ENCODE results near the gene COX6A1.

COX6A1 gene

DNA sequence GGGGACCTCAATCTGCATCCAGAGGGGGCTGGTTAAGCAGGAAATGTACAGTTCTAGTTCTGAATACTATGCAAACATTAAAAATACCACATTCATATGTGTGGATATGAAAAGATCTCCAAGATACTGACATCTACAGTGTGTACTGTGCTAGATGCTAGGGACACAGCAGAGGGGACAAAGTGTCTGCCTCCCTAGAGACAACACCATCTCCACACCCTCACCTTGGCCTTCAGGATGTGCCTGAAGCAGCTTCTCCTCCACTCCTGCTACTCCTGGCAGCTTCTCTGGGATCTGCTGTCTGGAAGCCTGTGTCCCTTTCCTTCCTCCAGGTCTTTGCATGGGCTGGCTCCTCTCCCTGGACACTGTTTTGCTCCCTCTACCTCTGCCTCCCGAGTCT is 42.3 kb downstream of the COX6A1 start:
- no peak for ATAC-seq
- no peak for TF ChIP-seq SNAI2 (CRISPR knock-in tag; IDR thresholded peaks at IDR 0.05)
- TF ChIP-seq CSDC2 (CRISPR knock-in tag; IDR thresholded peaks at IDR 0.05), result no peak
- TF ChIP-seq, protein P1, sequence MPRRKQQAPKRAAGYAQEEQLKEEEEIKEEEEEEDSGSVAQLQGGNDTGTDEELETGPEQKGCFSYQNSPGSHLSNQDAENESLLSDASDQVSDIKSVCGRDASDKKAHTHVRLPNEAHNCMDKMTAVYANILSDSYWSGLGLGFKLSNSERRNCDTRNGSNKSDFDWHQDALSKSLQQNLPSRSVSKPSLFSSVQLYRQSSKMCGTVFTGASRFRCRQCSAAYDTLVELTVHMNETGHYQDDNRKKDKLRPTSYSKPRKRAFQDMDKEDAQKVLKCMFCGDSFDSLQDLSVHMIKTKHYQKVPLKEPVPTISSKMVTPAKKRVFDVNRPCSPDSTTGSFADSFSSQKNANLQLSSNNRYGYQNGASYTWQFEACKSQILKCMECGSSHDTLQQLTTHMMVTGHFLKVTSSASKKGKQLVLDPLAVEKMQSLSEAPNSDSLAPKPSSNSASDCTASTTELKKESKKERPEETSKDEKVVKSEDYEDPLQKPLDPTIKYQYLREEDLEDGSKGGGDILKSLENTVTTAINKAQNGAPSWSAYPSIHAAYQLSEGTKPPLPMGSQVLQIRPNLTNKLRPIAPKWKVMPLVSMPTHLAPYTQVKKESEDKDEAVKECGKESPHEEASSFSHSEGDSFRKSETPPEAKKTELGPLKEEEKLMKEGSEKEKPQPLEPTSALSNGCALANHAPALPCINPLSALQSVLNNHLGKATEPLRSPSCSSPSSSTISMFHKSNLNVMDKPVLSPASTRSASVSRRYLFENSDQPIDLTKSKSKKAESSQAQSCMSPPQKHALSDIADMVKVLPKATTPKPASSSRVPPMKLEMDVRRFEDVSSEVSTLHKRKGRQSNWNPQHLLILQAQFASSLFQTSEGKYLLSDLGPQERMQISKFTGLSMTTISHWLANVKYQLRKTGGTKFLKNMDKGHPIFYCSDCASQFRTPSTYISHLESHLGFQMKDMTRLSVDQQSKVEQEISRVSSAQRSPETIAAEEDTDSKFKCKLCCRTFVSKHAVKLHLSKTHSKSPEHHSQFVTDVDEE (CRISPR knock-in tag; IDR thresholded peaks at IDR 0.05), result no peak
- TF ChIP-seq ARNTL (CRISPR knock-in tag; IDR thresholded peaks at IDR 0.05; ENCODE audit: borderline replicate concordance, low read depth), result no peak
- TF ChIP-seq ZFP3 (CRISPR knock-in tag; IDR thresholded peaks at IDR 0.05), result no peak
- no peak for TF ChIP-seq GLIS3 (CRISPR knock-in tag; IDR thresholded peaks at IDR 0.05)
- TF ChIP-seq RARB (CRISPR knock-in tag; IDR thresholded peaks at IDR 0.05), result no peak
- no peak for TF ChIP-seq TOX (CRISPR knock-in tag; IDR thresholded peaks at IDR 0.05; ENCODE audit: borderline replicate concordance)
- TF ChIP-seq ZFP30 (CRISPR knock-in tag; IDR thresholded peaks at IDR 0.05), result no peak
- TF ChIP-seq ESRRG (CRISPR knock-in tag; IDR thresholded peaks at IDR 0.05), result no peak
- TF ChIP-seq, protein P2, sequence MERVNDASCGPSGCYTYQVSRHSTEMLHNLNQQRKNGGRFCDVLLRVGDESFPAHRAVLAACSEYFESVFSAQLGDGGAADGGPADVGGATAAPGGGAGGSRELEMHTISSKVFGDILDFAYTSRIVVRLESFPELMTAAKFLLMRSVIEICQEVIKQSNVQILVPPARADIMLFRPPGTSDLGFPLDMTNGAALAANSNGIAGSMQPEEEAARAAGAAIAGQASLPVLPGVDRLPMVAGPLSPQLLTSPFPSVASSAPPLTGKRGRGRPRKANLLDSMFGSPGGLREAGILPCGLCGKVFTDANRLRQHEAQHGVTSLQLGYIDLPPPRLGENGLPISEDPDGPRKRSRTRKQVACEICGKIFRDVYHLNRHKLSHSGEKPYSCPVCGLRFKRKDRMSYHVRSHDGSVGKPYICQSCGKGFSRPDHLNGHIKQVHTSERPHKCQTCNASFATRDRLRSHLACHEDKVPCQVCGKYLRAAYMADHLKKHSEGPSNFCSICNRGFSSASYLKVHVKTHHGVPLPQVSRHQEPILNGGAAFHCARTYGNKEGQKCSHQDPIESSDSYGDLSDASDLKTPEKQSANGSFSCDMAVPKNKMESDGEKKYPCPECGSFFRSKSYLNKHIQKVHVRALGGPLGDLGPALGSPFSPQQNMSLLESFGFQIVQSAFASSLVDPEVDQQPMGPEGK (CRISPR knock-in tag; IDR thresholded peaks at IDR 0.05; ENCODE audit: borderline replicate concordance), result no peak
- TF ChIP-seq TCF4 (CRISPR knock-in tag; IDR thresholded peaks at IDR 0.05; ENCODE audit: borderline replicate concordance), result no peak
- TF ChIP-seq ZNF70 (CRISPR knock-in tag; IDR thresholded peaks at IDR 0.05), result no peak
- TF ChIP-seq, protein P3, sequence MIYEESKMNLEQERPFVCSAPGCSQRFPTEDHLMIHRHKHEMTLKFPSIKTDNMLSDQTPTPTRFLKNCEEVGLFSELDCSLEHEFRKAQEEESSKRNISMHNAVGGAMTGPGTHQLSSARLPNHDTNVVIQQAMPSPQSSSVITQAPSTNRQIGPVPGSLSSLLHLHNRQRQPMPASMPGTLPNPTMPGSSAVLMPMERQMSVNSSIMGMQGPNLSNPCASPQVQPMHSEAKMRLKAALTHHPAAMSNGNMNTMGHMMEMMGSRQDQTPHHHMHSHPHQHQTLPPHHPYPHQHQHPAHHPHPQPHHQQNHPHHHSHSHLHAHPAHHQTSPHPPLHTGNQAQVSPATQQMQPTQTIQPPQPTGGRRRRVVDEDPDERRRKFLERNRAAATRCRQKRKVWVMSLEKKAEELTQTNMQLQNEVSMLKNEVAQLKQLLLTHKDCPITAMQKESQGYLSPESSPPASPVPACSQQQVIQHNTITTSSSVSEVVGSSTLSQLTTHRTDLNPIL (CRISPR knock-in tag; IDR thresholded peaks at IDR 0.05; ENCODE audit: low read depth), result no peak
- TF ChIP-seq ZNF565 (CRISPR knock-in tag; conservative IDR thresholded peaks at IDR 0.05; ENCODE audit: low read depth), result no peak
- no peak for TF ChIP-seq PPARA (CRISPR knock-in tag; IDR thresholded peaks at IDR 0.05; ENCODE audit: borderline replicate concordance)
- TF ChIP-seq BACH2 (CRISPR knock-in tag; IDR thresholded peaks at IDR 0.05; ENCODE audit: borderline replicate concordance), result no peak
- TF ChIP-seq ZC3H10 (CRISPR knock-in tag; IDR thresholded peaks at IDR 0.05), result no peak

DNA sequence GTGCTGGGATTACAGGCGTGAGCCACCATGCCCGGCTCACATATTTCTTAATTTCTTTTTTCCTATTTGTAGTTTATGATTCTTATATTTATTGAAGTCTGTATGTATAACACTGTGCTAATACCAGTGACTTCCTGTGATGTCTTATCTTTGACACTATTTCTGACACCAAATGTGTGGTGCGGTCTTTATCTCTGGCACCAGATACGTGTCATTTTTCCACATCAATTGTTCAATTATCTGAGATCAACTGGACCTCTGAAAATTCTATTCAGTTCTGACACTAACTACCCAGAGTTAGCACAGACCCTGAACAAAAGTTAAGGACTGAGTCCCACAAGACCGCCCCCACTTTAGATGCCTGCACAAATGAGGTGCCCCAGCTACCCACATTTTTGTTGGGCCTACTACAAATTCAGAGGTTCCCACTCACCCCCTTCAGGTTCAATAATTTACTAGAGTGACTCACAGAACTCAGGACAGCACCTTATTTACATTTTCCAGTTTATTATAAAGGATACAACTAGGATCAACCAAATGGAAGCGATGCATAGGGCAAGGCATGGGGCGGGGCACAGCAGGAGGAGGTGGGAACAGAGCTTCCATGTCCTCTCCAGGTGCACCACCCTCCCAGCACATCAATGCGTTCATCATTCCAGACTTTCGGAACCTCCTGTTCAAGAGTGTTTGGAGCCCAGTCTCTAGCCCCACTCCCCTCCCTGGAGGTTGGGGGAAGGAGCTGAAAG is 43.3 kb downstream of the COX6A1 start:
- no peak for TF ChIP-seq ISL1 (CRISPR knock-in tag; IDR thresholded peaks at IDR 0.05)
- TF ChIP-seq CSDC2 (CRISPR knock-in tag; IDR thresholded peaks at IDR 0.05), result no peak
- TF ChIP-seq, protein P4, sequence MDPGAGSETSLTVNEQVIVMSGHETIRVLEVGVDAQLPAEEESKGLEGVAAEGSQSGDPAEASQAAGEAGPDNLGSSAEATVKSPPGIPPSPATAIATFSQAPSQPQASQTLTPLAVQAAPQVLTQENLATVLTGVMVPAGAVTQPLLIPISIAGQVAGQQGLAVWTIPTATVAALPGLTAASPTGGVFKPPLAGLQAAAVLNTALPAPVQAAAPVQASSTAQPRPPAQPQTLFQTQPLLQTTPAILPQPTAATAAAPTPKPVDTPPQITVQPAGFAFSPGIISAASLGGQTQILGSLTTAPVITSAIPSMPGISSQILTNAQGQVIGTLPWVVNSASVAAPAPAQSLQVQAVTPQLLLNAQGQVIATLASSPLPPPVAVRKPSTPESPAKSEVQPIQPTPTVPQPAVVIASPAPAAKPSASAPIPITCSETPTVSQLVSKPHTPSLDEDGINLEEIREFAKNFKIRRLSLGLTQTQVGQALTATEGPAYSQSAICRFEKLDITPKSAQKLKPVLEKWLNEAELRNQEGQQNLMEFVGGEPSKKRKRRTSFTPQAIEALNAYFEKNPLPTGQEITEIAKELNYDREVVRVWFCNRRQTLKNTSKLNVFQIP (CRISPR knock-in tag; IDR thresholded peaks at IDR 0.05; ENCODE audit: borderline replicate concordance, low read depth), result no peak
- TF ChIP-seq ZFP30 (CRISPR knock-in tag; IDR thresholded peaks at IDR 0.05), result no peak
- no peak for TF ChIP-seq GLIS3 (CRISPR knock-in tag; IDR thresholded peaks at IDR 0.05)
- no peak for TF ChIP-seq TCF4 (CRISPR knock-in tag; IDR thresholded peaks at IDR 0.05; ENCODE audit: borderline replicate concordance)
- TF ChIP-seq, protein P3 (CRISPR knock-in tag; IDR thresholded peaks at IDR 0.05; ENCODE audit: low read depth), result no peak
- no peak for TF ChIP-seq SNAI2 (CRISPR knock-in tag; IDR thresholded peaks at IDR 0.05)
- no peak for TF ChIP-seq ESRRG (CRISPR knock-in tag; IDR thresholded peaks at IDR 0.05)
- TF ChIP-seq ZC3H10 (CRISPR knock-in tag; IDR thresholded peaks at IDR 0.05), result no peak
- no peak for TF ChIP-seq ARNTL (CRISPR knock-in tag; IDR thresholded peaks at IDR 0.05; ENCODE audit: borderline replicate concordance, low read depth)
- TF ChIP-seq OSR1 (CRISPR knock-in tag; IDR thresholded peaks at IDR 0.05), result no peak
- no peak for TF ChIP-seq PPARA (CRISPR knock-in tag; IDR thresholded peaks at IDR 0.05; ENCODE audit: borderline replicate concordance)
- no peak for ATAC-seq
